ENCODE measurements around the gene CXCL1.

CXCL1 gene

GRCh38 chr4:73911746-73912145 lies 42.6 kb downstream of the CXCL1 start:
- no peak for TF ChIP-seq CTCF (conservative IDR thresholded peaks at IDR 0.05; ENCODE audit: low read depth, low read length)
- no peak overlapping the region for H3K4me3 ChIP-seq (ENCODE audit: low read depth, low read length)
- DNase-seq (ENCODE audit: low read depth): no peak

- no peak overlapping the region for H3K4me3 ChIP-seq (ENCODE audit: low read depth, low read length)
- no peak for TF ChIP-seq CTCF (conservative IDR thresholded peaks at IDR 0.05; ENCODE audit: low read depth, low read length)
- DNase-seq (ENCODE audit: low read depth): no peak
These were observed 43.0 kb downstream of the CXCL1 start for GRCh38 chr4:73912191-73912590.

- no peak for TF ChIP-seq CTCF (conservative IDR thresholded peaks at IDR 0.05; ENCODE audit: low read depth, low read length)
- no peak overlapping the region for H3K4me3 ChIP-seq (ENCODE audit: low read depth, low read length)
- DNase-seq (ENCODE audit: low read depth): peak; percentile 63
These were observed 44.9 kb downstream of the CXCL1 start for GRCh38 chr4:73914071-73914470.

GRCh38 chr4:73916172-73916925 lies 47.2 kb downstream of the CXCL1 start:
- no peak for TF ChIP-seq CTCF (conservative IDR thresholded peaks at IDR 0.05; ENCODE audit: low read depth, low read length)
- H3K4me3 ChIP-seq (ENCODE audit: low read depth, low read length): no peak overlapping the region
- DNase-seq (ENCODE audit: low read depth): no peak

- TF ChIP-seq CTCF (conservative IDR thresholded peaks at IDR 0.05; ENCODE audit: low read depth, low read length): no peak
- no peak overlapping the region for H3K4me3 ChIP-seq (ENCODE audit: low read depth, low read length)
- peak; percentile 98 for DNase-seq (ENCODE audit: low read depth)
These were observed 47.9 kb downstream of the CXCL1 start for GRCh38 chr4:73917081-73917501.

GRCh38 chr4:73918058-73918457 lies 48.9 kb downstream of the CXCL1 start:
- H3K4me3 ChIP-seq (ENCODE audit: low read depth, low read length): no peak overlapping the region
- no peak for TF ChIP-seq CTCF (conservative IDR thresholded peaks at IDR 0.05; ENCODE audit: low read depth, low read length)
- DNase-seq (ENCODE audit: low read depth): peak; percentile 42

GRCh38 chr4:73919691-73920090 lies 50.5 kb downstream of the CXCL1 start:
- DNase-seq (ENCODE audit: low read depth): peak; percentile 65
- TF ChIP-seq CTCF (conservative IDR thresholded peaks at IDR 0.05; ENCODE audit: low read depth, low read length): no peak
- no peak overlapping the region for H3K4me3 ChIP-seq (ENCODE audit: low read depth, low read length)
